Cortex of kidney (tissue), 1 donor: Measurements from ENCODE around the gene CNTNAP2.
"Not testable (repeated sequence)": the region's sequence is repeated elsewhere in the genome, so short reads cannot be mapped to it uniquely, and the experiment has no call there.

Experiments used
- DNase-seq: peaks from one replicate; lab custom pipeline; 2025; lab: John Stamatoyannopoulos, UW

CNTNAP2 gene

DNA sequence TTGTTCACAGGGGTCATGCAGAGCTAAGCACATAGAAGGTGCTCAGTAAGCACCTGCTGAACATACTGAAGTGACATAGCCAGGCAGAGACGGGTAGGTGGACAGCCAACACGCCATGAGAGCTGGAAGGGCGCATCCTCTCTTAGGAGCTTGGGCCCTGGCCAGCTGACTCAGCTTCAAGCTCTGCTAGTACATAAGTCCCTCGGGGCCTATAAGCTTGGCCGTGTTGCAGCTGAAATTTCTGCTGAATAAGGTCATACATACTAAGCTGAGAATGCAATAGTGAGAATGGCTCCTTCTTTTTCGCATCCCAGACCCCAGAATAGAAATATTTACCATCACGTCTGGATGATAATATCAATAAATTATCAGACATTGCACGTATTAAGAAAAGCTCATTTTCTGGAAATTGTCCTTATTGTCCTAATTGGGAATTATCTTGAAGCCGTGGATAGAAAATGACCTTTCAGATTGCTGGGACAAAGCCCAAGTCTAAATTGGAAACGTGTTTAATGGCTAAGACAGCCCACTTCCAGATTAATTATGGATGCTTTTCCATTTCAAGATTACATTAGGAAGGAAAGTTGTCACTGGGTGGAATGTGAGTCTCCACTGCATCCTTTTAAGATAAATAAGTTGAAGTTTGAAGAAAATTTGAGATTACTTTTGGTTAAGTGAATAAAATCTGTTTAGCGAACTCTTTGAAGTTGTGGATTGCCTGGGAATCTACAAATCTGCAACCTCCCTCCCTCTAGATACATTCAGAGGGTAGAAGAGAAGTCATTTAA, 2186.9 kb downstream of the CNTNAP2 start:
- no peak for DNase-seq

DNA sequence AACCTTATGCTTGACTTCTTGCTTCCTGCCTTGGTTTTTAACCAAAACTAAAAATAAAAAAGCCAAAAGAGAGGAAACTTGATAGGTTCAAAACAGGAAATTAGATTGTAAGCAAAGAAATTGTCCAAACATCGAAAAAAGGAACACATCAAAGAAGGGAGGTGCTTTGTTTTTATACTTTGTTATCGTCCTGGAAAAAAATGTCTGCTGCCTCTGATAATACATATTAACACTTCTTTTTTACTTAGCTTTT, 2187.4 kb downstream of the CNTNAP2 start:
- DNase-seq: no peak

DNA sequence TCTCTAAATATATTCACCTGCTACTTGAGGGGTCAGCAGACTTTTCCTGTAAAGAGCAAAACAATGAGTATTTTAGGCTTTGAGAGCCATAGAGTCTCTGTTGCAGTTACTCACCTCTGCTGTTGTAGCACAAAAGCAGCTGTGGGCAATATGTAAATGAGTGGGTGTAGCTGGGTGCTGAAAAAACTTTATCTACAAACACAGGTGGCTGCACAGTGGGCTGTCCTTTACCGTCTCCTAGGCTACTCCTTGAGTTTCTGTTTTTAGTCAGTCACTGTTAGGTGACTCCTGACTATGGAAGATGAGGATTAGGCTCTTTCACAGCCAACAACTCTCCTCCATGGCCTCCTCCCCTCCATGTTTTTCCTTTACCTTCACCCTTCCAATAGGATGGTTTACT, 2187.9 kb downstream of the CNTNAP2 start:
- no peak for DNase-seq

- no peak for DNase-seq
Measured at GRCh38 chr7:148306759-148307158, 2190.2 kb downstream of the CNTNAP2 start.

GRCh38 chr7:148318102-148318811, 2201.7 kb downstream of the CNTNAP2 start:
- no peak for DNase-seq

DNA sequence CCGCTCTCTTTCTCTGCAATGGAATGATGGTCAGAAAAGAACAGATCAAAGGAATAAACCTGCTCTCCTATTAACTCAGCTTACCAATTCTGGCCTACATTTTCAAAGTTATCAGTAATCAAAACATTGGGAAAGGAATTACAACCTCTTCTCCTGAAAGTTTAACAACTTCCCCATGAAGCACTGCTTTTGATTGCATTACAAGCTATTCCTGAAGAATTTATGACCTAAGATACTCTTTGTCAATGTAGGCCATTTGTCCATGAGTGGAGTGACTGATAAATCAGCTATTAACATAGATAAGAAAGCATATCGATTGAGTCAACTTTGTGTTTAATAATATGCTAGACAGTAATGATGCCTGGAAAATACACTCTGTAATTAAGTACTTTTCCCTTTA, 2202.2 kb downstream of the CNTNAP2 start:
- DNase-seq: no peak

- no peak for DNase-seq
Measured at GRCh38 chr7:148319316-148319808, 2202.8 kb downstream of the CNTNAP2 start.

GRCh38 chr7:148325208-148325607, 2208.6 kb downstream of the CNTNAP2 start:
- DNase-seq: no peak

GRCh38 chr7:148327379-148327778, 2210.8 kb downstream of the CNTNAP2 start:
- DNase-seq: no peak

DNA sequence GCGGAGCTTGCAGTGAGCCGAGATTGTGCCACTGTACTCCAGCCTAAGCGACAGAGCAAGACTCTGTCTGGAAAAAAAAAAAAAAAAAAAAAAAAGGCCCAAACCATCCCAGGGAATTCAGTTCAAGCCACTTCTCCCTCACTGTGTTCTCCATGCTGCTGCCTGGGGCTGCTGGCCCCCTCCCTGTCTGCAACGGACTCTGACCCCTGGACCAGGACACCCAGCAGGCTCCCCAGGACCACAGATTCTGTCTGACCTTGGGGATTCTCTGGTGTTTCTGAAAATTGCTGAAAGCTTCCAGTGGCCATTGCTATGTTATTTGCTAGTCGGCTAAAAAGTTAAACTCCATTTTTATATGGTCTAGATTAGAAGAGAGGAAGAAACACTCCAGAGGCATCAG, 2212.3 kb downstream of the CNTNAP2 start:
- no peak for DNase-seq

DNA sequence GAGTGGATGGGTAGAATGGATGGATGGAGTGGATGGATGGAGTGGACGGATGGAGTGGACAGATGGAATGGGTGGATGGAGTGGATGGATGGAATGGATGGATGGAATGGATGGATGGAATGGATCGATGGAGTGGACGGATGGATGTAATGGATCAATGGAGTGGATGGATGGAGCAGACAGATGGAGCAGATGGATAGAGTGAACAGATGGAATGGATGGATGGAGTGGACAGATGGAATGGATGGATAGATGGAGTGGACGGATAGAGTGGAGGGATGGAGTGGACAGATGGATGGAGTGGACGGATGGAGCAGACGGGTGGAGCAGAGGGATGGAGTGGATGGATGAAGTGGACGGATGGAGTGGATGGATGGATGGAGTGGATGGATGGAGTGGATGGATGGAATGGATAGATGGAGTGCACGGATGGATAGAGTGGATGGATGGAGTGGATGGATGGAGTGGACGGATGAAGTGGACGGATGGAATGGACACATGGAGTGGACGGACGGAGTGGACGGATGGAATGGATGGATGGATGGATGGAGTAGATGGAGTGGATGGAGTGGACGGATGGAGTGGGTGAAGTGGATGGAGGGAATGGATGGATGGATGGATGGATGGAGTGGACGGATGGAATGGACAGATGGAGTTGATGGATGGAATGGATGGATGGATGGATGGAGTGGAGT, 2213.7 kb downstream of the CNTNAP2 start:
- DNase-seq: no peak

DNA sequence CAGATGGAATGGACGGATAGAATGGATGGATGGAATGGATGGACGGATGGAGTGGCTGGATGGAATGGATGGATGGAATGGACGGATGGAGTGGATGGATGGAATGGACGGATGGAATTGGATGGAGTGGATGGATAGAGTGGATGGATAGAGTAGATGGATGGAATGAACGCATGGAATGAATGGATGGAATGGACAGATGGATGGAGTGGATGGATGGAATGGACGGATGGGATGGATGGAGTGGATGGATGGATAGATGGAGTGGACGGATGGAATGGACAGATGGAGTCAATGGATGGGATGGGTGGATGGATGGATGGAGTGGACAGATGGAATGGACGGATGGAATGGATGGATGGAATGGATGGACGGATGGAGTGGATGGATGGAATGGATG, 2214.2 kb downstream of the CNTNAP2 start:
- no peak for DNase-seq

DNA sequence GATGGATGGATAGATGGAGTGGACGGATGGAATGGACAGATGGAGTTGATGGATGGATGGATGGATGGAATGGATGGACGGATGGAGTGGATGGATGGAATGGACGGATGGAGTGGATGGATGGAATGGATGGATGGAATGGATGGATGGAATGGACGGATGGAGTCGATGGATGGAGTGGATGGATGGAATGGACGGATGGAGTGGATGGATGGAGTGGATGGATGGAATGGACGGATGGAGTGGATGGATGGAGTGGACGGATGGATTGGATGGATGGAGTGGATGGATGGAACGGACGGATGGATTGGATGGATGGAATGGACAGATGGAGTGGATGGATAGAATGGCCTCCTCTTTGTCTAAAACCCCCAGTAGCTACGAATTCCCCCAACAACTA, 2214.9 kb downstream of the CNTNAP2 start:
- DNase-seq: not testable (repeated sequence)

DNA sequence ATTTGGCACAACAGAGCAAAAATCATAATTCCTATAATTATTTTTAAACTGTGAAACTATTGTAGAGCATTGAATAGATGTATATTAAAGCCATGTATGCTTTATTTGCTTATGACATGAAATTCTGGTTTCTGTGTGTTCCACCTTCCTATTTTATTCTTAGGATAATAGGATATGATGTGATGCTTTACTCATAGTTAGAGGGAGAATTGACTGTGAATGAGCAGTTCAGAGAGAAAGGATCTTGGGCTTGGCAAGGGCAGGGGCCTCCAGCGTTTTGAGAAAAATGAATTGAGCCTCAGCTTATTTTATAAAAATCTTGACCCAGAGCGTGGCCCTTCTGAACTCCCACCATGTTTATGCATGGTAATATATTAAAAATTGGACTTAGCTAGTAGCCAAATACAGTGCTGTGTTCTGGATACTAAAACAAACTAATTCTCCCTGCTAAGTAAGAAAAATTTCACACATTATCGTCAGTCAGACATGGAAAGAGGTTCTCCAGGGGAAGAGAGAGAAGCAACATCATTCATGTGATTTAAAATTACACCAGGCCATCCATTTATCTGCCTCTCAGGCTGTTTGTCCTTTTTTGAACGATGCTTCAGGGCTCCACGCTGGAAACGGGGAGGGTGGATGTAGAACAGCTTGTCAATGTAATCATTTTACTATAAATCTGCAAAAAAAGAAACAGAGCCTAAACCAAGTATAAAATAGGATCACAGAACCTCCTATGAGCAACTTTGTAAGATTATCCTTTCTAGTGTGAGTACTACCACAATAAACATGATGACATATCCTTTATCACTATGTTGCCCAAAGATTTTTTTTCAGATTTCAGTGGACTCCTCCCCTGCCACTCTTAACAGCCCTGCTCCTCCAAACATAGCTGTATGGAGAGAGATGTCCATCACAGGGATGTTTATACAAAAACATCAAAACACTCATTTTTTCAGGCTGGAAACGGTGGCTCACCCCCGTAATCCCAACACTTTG, 2215.9 kb downstream of the CNTNAP2 start:
- DNase-seq: no peak

GRCh38 chr7:148334441-148334956, 2217.9 kb downstream of the CNTNAP2 start:
- DNase-seq: no peak

- DNase-seq: no peak
Measured at GRCh38 chr7:148334959-148335577, 2218.5 kb downstream of the CNTNAP2 start.

GRCh38 chr7:148335790-148336189, 2219.2 kb downstream of the CNTNAP2 start:
- no peak for DNase-seq

- no peak for DNase-seq
Measured at GRCh38 chr7:148336411-148336810, 2219.8 kb downstream of the CNTNAP2 start.

DNA sequence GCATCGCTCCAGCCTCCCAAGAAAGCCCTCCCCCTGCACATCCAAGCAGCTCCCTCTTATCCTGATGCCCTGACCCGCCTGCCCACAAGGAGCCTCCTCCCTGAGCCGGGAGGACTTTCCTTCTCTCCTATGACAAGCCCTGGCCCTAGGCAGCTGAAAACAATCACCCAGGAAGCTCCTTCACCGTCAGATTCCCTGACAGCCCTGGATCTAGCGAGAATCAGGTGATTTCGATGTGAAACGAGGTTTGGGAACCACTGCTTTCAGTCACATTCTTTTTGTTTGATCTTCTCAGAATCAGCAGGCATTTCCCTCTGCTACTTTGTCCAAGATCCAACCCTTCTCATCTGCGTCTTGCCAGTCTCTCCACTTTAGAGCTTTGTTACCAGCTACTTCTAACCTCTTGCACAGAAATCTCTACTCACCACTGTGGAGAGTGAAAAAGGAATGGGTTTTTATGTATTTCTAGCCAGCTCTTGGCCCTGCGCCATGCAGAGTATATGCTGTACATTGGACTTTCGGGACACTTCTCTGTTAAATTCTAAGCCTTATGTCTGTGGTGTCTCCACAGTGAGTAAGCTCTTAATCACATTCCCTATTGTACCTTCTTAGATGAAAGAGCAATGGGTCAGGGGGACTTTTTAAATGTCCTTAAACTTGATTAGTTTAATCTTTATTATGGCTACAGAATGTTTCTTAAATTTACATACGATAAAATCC, 2220.8 kb downstream of the CNTNAP2 start:
- no peak for DNase-seq

DNA sequence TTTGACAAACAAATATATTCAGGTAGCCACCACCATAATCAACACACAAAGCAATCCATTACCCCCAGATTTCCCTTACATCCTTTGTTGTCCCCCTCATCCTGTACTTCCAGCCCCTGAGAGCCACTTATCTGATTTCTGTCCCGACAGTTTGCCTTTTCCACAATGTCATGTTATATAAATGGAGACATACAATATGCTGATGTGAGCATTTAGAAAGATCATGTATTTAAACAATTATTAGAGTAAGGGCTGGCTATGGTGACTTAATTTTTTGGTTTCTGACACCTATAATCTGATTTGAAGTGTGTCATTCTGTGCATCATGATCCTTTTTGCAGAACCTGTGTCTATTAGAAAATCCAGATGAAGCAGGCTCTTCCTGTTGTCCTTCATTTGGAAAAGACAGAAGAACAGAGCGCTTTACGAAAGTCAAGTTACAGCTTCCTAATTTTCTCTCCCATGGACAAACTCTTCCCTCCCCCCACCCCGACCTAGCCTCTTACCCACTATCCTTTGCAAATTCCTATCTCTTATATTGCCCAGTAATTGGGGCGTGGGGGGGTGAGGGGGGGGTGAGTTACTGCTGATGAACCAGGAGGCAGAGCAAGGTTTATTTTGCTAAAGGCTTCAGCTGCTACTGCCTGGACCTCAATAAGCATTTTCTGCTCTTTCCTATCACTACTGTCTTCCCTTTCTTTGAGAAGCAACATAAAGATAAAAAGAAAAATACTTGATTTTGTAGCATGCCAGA, 2221.6 kb downstream of the CNTNAP2 start:
- no peak for DNase-seq
